ENCODE results near the gene HIVEP2.

HIVEP2 gene

GRCh38 chr6:142842418-142843261 is 102.3 kb downstream of the HIVEP2 start:
- DNase-seq (ENCODE audit: low read depth in 2 of 2), result no peak

GRCh38 chr6:142841915-142842314 is 103.1 kb downstream of the HIVEP2 start:
- DNase-seq (ENCODE audit: low read depth in 2 of 2), result no peak

- no peak for DNase-seq (ENCODE audit: low read depth in 2 of 2)
Measured at GRCh38 chr6:142839686-142840040, 105.3 kb downstream of the HIVEP2 start.

- DNase-seq (ENCODE audit: low read depth in 2 of 2), result no peak
Measured at GRCh38 chr6:142838821-142839685, 105.9 kb downstream of the HIVEP2 start.

GRCh38 chr6:142835787-142836535 is 109.0 kb downstream of the HIVEP2 start:
- DNase-seq (ENCODE audit: low read depth in 2 of 2), result no peak

GRCh38 chr6:142834853-142835252 is 110.1 kb downstream of the HIVEP2 start:
- DNase-seq (ENCODE audit: low read depth in 2 of 2), result no peak

GRCh38 chr6:142833798-142834197 is 111.2 kb downstream of the HIVEP2 start:
- DNase-seq (ENCODE audit: low read depth in 2 of 2), result no peak

GRCh38 chr6:142833054-142833453 is 111.9 kb downstream of the HIVEP2 start:
- peak; percentile 81 to 82 for DNase-seq (ENCODE audit: low read depth in 2 of 2)

- DNase-seq (ENCODE audit: low read depth in 2 of 2), result no peak
Measured at GRCh38 chr6:142830807-142831206, 114.2 kb downstream of the HIVEP2 start.

GRCh38 chr6:142830116-142830710 is 114.8 kb downstream of the HIVEP2 start:
- DNase-seq (ENCODE audit: low read depth in 2 of 2), result no peak

GRCh38 chr6:142829556-142829955 is 115.4 kb downstream of the HIVEP2 start:
- no peak for DNase-seq (ENCODE audit: low read depth in 2 of 2)

GRCh38 chr6:142827991-142828390 is 117.0 kb downstream of the HIVEP2 start:
- no peak for DNase-seq (ENCODE audit: low read depth in 2 of 2)

- no peak for DNase-seq (ENCODE audit: low read depth in 2 of 2)
Measured at GRCh38 chr6:142827369-142827768, 117.6 kb downstream of the HIVEP2 start.

- no peak for DNase-seq (ENCODE audit: low read depth in 2 of 2)
Measured at GRCh38 chr6:142825760-142826159, 119.2 kb downstream of the HIVEP2 start.

GRCh38 chr6:142824426-142824825 is 120.5 kb downstream of the HIVEP2 start:
- no peak for DNase-seq (ENCODE audit: low read depth in 2 of 2)

GRCh38 chr6:142823256-142823902 is 121.6 kb downstream of the HIVEP2 start:
- DNase-seq (ENCODE audit: low read depth in 2 of 2), result no peak

- no peak for DNase-seq (ENCODE audit: low read depth in 2 of 2)
Measured at GRCh38 chr6:142822842-142823241, 122.1 kb downstream of the HIVEP2 start.

GRCh38 chr6:142822383-142822782 is 122.6 kb downstream of the HIVEP2 start:
- DNase-seq (ENCODE audit: low read depth in 2 of 2), result no peak

- DNase-seq (ENCODE audit: low read depth in 2 of 2), result no peak
Measured at GRCh38 chr6:142821860-142822259, 123.1 kb downstream of the HIVEP2 start.

GRCh38 chr6:142821164-142821716 is 123.7 kb downstream of the HIVEP2 start:
- DNase-seq (ENCODE audit: low read depth in 2 of 2), result no peak
